Spleen (tissue), 7 donors: Measurements from ENCODE around the gene PAM.

Source experiments
- POLR2AphosphoS5 ChIP-seq, 3 donors: sonication (generic); formaldehyde crosslinking; IDR thresholded peaks; one replicate each; pipeline ENCODE4 v1.5.1; 2017; ENCODE audit warnings: antibody characterized with exemption in 3 of 3
- TF ChIP-seq, protein P1 (sequence below), 11 experiments: fragments of 200-600 bp in 7 of 11; fragments of 450-650 bp in 4 of 11; sonication (generic) in 4 of 11; IDR thresholded peaks in 8 of 11; conservative IDR thresholded peaks in 3 of 11; 1 replicate in 7 of 11; 2 replicates in 4 of 11; pipeline versions ENCODE4 v1.4.0 to v1.8.0; 2016 to 2021; ENCODE audit warnings: antibody characterized with exemption in 11 of 11, inconsistent platforms in 4 of 11, mild to moderate bottlenecking in 1 of 11
- donor health status: DM: no; HTN: no; CAD: no; lungs with moderate emphysema.
- donor health status: DM: no; HTN: no; CAD: no.
- donor health status: DM: no; HTN: no; CAD: no.

DNA sequence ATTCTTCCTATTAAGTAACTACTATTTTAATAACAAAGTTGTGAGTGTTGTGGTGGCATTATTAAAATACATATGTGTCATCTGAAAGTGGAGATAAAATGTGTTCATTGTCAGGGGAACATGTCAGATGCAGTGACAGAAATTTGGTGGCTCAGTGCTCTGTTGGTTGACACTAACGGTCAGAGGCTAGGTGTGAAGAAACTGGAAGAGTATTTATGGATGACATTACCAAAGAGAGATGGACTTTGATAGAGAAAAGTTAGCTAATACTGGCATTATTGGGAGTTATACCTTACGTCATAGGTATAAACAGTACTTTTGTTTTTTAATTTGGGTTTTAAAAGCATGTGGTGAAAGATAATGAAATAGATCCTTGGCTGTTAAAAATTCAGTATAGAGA lies 33.7 kb downstream of the PAM start:
- TF ChIP-seq, protein P1, sequence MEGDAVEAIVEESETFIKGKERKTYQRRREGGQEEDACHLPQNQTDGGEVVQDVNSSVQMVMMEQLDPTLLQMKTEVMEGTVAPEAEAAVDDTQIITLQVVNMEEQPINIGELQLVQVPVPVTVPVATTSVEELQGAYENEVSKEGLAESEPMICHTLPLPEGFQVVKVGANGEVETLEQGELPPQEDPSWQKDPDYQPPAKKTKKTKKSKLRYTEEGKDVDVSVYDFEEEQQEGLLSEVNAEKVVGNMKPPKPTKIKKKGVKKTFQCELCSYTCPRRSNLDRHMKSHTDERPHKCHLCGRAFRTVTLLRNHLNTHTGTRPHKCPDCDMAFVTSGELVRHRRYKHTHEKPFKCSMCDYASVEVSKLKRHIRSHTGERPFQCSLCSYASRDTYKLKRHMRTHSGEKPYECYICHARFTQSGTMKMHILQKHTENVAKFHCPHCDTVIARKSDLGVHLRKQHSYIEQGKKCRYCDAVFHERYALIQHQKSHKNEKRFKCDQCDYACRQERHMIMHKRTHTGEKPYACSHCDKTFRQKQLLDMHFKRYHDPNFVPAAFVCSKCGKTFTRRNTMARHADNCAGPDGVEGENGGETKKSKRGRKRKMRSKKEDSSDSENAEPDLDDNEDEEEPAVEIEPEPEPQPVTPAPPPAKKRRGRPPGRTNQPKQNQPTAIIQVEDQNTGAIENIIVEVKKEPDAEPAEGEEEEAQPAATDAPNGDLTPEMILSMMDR (IDR thresholded peaks at IDR 0.05 in 8 of 11, conservative IDR thresholded peaks at IDR 0.05 in 3 of 11), result no peak
- no peak for TF ChIP-seq POLR2AphosphoS5 (IDR thresholded peaks at IDR 0.05)
